ENCODE data around the gene PPP4R4. TPM values are rescaled to one million over a fixed set of nuclear protein-coding genes. Genes with fewer than 3 reads are reported as not detected.

The PPP4R4 gene
- total and polyA plus RNA-seq, 2 experiments from 2014 or later, result 3.0 to 11.1 TPM

DNA sequence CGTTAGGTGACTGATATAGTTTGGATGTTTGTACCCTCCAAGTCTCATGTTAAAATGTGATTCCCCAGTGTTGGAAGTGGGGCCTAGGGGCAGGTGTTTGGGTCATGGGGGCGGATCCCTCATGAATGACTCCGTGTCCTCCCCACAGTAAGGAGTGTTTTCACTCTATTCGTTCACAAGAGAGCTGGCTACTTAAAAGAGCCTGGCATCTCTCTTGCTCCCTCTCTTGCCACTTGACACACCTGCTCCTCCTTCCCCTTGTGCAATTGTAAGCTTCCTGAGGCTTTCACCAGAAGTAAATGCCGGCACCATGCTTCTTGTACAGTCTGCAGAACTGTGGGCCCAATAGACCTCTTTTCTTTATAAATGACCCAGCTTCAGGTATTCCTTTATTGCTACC lies 47.3 kb upstream of the PPP4R4 start:
- H3K4me2 ChIP-seq, result no peak overlapping the region
- H2AFZ ChIP-seq, result no peak overlapping the region
- peaks cover 11% of the 10 kb centered on the region; the same call in 1 of the 2 replicates for H3K4me1 ChIP-seq (ENCODE audit: insufficient read depth)
- H3K36me3 ChIP-seq (ENCODE audit: insufficient read depth), result no peaks in the 10 kb centered on the region
- H3K79me2 ChIP-seq (replicated peaks; ENCODE audit: insufficient read depth), result no peaks in the 10 kb centered on the region
- no peaks in the 10 kb centered on the region for H4K20me1 ChIP-seq (replicated peaks; ENCODE audit: insufficient read depth)
- Mint-ChIP-seq H3K27me3 (ENCODE audit: insufficient read depth, low read depth, poor library complexity) (peaks cover 5% of the 10 kb centered on the region), H3K27ac (no peak overlapping the region), H3K9me3 (peaks cover 4% of the 10 kb centered on the region; the same call in 1 of the 3 replicates), H3K4me1 (peaks cover 8% of the 10 kb centered on the region), H3K36me3 (ENCODE audit: low read depth) (no peaks in the 10 kb centered on the region; the same call in 2 of the 3 replicates), H3K4me3 (no peak overlapping the region)
- no peaks in the 10 kb centered on the region for H3F3A ChIP-seq (replicated peaks; ENCODE audit: low read depth)
- ATAC-seq (no peak), DNase-seq (ENCODE audit: low spot score) (no peak)
- no peak overlapping the region for H3K27ac ChIP-seq (ENCODE audit: low read depth)
- TF ChIP-seq ETS1 (IDR thresholded peaks at IDR 0.05), result no peak
- TF ChIP-seq ZNF114 (CRISPR knock-in tag; IDR thresholded peaks at IDR 0.05), result no peak
- TF ChIP-seq CREB1 (CRISPR knock-in tag; IDR thresholded peaks at IDR 0.05; ENCODE audit: low read depth), result no peak
- TF ChIP-seq EZH2phosphoT487 (IDR thresholded peaks at IDR 0.05; ENCODE audit: unreplicated experiment), result no peak
- TF ChIP-seq ZNF331 (CRISPR knock-in tag; IDR thresholded peaks at IDR 0.05; ENCODE audit: low read depth), result no peak
- no peak for TF ChIP-seq JUNB (IDR thresholded peaks at IDR 0.05; ENCODE audit: unreplicated experiment)
- H3K27me3 ChIP-seq (ENCODE audit: insufficient read depth), result no peaks in the 10 kb centered on the region
- H3K9me2 ChIP-seq (ENCODE audit: insufficient read depth), result no peaks in the 10 kb centered on the region
- H3K4me3 ChIP-seq, result no peak overlapping the region

DNA sequence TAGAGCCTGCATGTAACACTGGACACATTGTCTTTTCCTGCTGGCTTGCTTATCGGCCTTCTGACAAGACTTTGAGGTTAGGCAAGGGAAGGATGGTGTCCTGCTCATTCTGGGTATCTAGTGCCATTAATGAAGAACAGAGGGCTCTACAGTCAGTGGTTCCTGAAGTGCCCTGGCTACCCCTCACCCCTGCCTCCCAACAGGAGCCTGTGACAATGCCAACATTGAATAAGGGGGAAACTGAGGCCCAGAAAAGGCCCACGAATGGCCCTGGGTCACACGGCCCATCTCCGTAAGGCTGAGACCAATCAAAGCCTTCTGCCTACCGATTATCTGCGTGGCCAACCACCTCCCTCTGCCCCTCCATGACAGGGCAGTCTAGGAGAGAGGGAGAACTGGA lies 46.8 kb upstream of the PPP4R4 start:
- H3K4me3 Mint-ChIP-seq, result no peak overlapping the region
- peaks cover 8% of the 10 kb centered on the region for H3K4me1 Mint-ChIP-seq
- Histone ChIP-seq H4K20me1 (replicated peaks; ENCODE audit: insufficient read depth) (no peaks in the 10 kb centered on the region), H3K4me1 (ENCODE audit: insufficient read depth) (peaks cover 11% of the 10 kb centered on the region; the same call in 1 of the 2 replicates), H3K27ac (ENCODE audit: low read depth) (no peak overlapping the region), H2AFZ (no peak overlapping the region), H3F3A (replicated peaks; ENCODE audit: low read depth) (no peaks in the 10 kb centered on the region), H3K79me2 (replicated peaks; ENCODE audit: insufficient read depth) (no peaks in the 10 kb centered on the region), H3K4me3 (no peak overlapping the region), H3K36me3 (ENCODE audit: insufficient read depth) (no peaks in the 10 kb centered on the region), H3K9me2 (ENCODE audit: insufficient read depth) (no peaks in the 10 kb centered on the region), H3K27me3 (ENCODE audit: insufficient read depth) (no peaks in the 10 kb centered on the region), H3K4me2 (no peak overlapping the region)
- ATAC-seq (no peak), DNase-seq (ENCODE audit: low spot score) (no peak)
- peaks cover 5% of the 10 kb centered on the region for H3K27me3 Mint-ChIP-seq (ENCODE audit: insufficient read depth, low read depth, poor library complexity)
- no peak for TF ChIP-seq ZNF114 (CRISPR knock-in tag; IDR thresholded peaks at IDR 0.05)
- TF ChIP-seq ZNF462 (CRISPR knock-in tag; IDR thresholded peaks at IDR 0.05), result no peak
- TF ChIP-seq EZH2 (IDR thresholded peaks at IDR 0.05; ENCODE audit: low read depth, unreplicated experiment), result no peak
- TF ChIP-seq POLR2AphosphoS5 (IDR thresholded peaks at IDR 0.05; ENCODE audit: low read depth), result no peak
- TF ChIP-seq STAT1 (IDR thresholded peaks at IDR 0.05; ENCODE audit: unreplicated experiment), result no peak
- TF ChIP-seq EZH2phosphoT487 (IDR thresholded peaks at IDR 0.05; ENCODE audit: unreplicated experiment), result no peak
- TF ChIP-seq, protein P1, sequence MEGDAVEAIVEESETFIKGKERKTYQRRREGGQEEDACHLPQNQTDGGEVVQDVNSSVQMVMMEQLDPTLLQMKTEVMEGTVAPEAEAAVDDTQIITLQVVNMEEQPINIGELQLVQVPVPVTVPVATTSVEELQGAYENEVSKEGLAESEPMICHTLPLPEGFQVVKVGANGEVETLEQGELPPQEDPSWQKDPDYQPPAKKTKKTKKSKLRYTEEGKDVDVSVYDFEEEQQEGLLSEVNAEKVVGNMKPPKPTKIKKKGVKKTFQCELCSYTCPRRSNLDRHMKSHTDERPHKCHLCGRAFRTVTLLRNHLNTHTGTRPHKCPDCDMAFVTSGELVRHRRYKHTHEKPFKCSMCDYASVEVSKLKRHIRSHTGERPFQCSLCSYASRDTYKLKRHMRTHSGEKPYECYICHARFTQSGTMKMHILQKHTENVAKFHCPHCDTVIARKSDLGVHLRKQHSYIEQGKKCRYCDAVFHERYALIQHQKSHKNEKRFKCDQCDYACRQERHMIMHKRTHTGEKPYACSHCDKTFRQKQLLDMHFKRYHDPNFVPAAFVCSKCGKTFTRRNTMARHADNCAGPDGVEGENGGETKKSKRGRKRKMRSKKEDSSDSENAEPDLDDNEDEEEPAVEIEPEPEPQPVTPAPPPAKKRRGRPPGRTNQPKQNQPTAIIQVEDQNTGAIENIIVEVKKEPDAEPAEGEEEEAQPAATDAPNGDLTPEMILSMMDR (conservative IDR thresholded peaks at IDR 0.05; ENCODE audit: low read depth in 2 of 2), result no peak
- TF ChIP-seq CREB1 (CRISPR knock-in tag; IDR thresholded peaks at IDR 0.05; ENCODE audit: low read depth), result no peak
- no peaks in the 10 kb centered on the region; the same call in 2 of the 3 replicates for H3K36me3 Mint-ChIP-seq (ENCODE audit: low read depth)
- H3K9me3 Mint-ChIP-seq, result peaks cover 4% of the 10 kb centered on the region; the same call in 1 of the 3 replicates
- H3K27ac Mint-ChIP-seq, result no peak overlapping the region

All from GM23338 (cell line).